ENCODE measurements around the gene MRPS11.

- TF ChIP-seq POLR2AphosphoS5 (IDR thresholded peaks at IDR 0.05; ENCODE audit: low read depth), result no peak
- TF ChIP-seq, protein P1, sequence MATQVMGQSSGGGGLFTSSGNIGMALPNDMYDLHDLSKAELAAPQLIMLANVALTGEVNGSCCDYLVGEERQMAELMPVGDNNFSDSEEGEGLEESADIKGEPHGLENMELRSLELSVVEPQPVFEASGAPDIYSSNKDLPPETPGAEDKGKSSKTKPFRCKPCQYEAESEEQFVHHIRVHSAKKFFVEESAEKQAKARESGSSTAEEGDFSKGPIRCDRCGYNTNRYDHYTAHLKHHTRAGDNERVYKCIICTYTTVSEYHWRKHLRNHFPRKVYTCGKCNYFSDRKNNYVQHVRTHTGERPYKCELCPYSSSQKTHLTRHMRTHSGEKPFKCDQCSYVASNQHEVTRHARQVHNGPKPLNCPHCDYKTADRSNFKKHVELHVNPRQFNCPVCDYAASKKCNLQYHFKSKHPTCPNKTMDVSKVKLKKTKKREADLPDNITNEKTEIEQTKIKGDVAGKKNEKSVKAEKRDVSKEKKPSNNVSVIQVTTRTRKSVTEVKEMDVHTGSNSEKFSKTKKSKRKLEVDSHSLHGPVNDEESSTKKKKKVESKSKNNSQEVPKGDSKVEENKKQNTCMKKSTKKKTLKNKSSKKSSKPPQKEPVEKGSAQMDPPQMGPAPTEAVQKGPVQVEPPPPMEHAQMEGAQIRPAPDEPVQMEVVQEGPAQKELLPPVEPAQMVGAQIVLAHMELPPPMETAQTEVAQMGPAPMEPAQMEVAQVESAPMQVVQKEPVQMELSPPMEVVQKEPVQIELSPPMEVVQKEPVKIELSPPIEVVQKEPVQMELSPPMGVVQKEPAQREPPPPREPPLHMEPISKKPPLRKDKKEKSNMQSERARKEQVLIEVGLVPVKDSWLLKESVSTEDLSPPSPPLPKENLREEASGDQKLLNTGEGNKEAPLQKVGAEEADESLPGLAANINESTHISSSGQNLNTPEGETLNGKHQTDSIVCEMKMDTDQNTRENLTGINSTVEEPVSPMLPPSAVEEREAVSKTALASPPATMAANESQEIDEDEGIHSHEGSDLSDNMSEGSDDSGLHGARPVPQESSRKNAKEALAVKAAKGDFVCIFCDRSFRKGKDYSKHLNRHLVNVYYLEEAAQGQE (IDR thresholded peaks at IDR 0.05; ENCODE audit: insufficient replicate concordance, low read depth), result no peak
Measured at GRCh38 chr15:88428053-88428452, 39.5 kb upstream of the MRPS11 start.
